Adrenal gland (tissue), 12 donors: ENCODE data around the gene CLMP. TPM values are rescaled to one million over a fixed set of nuclear protein-coding genes. Genes with fewer than 3 reads are reported as not detected.

ENCODE experiments used
- DNase-seq, 7 donors: peaks; one replicate each; pipeline ENCODE4 v3.0.0-alpha.2; 2019 to 2020
- H3K27ac ChIP-seq, 5 donors: fragments of 200-600 bp; sonication (generic) in 4 of 5; 1 replicate in 3 of 5; 2 replicates in 2 of 5; pipeline versions ENCODE4 v1.5.1 to v1.8.0; 2016 to 2020; ENCODE audit warnings: mild to moderate bottlenecking in 1 of 5
- H3K27me3 ChIP-seq: fragments of 200-600 bp; 2 replicates; pipeline ENCODE4 v1.8.0; 2021
- H3K36me3 ChIP-seq, 2 donors: fragments of 200-600 bp; replicated peaks in 1 of 2; 1 replicate in 1 of 2; 2 replicates in 1 of 2; pipeline versions ENCODE4 v1.5.1 to v1.8.0; 2018 to 2022
- H3K4me1 ChIP-seq, 2 donors: fragments of 200-600 bp; replicated peaks in 1 of 2; 1 replicate in 1 of 2; 2 replicates in 1 of 2; pipeline versions ENCODE4 v1.5.1 to v1.8.0; 2018 to 2021
- H3K4me3 ChIP-seq, 4 donors: fragments of 200-600 bp; sonication (generic) in 3 of 4; one replicate each; pipeline ENCODE4 v1.5.1; 2016 to 2018
- H3K9me3 ChIP-seq, 3 donors: fragments of 200-600 bp; sonication (generic) in 1 of 3; replicated peaks in 1 of 3; 1 replicate in 2 of 3; 2 replicates in 1 of 3; pipeline versions ENCODE4 v1.5.1 to v1.8.0; 2016 to 2021
- CTCF ChIP-seq, 6 experiments: fragments of 450-650 bp in 4 of 6; fragments of 200-600 bp in 2 of 6; sonication (generic) in 1 of 6; IDR thresholded peaks; 1 replicate in 5 of 6; 2 replicates in 1 of 6; pipeline versions ENCODE4 v1.5.1 to v1.8.0; 2016 to 2021; ENCODE audit warnings: antibody characterized with exemption in 6 of 6, mild to moderate bottlenecking in 2 of 6, moderate library complexity in 1 of 6
- POLR2A ChIP-seq, 2 donors: fragments of 450-650 bp; IDR thresholded peaks; one replicate each; pipeline ENCODE4 v1.6.1; 2017; ENCODE audit warnings: antibody characterized with exemption in 2 of 2, mild to moderate bottlenecking in 2 of 2, moderate library complexity in 1 of 2
- WGBS, 4 donors: extraction: QIAGEN DNeasy Blood & Tissue Kit in 2 of 4; methylation state at CpG; one replicate each; pipeline versions ENCODE4 v1.1.5 to v1.1.7; 2013 to 2017; 5-methylcytosine and 5-hydroxymethylcytosine counted together
- intact Hi-C, 2 donors: fragments of 100-400 bp; cut with DNase I; formaldehyde crosslinking; loops; one replicate each; pipeline versions ENCODE4 v1.14.1 to v1.15.0; 2022 to 2023
- polyA plus RNA-seq, 3 donors: library from polyadenylated mRNA; stranded (reverse); fragments of 200-250 nt in 2 of 3; fragments of 350-450 nt in 1 of 3; fragmentation: Illumina TruSeq in 1 of 3; extraction: RNeasy Lipid Tissue Mini Kit (QIAGEN cat#74804) in 1 of 3; gene quantifications; one replicate each; pipeline ENCODE4 v1.2.3, GENCODE V29; 2013 to 2014
- total RNA-seq, 9 donors: library from RNA; depleted of rRNA in 4 of 9; stranded (reverse); fragments of >200 nt in 4 of 9; fragments of 120-200 nt in 1 of 9; fragmentation: NEBNext Ultra II Directional in 1 of 9; extraction: Animal tissue kit (Norgen Biotek cat#: 25700) in 1 of 9; gene quantifications; one replicate each; pipeline versions ENCODE4 v1.1.0 to v1.2.4, GENCODE V29; 2013 to 2023
- donor health status: healthy with polysubstance abuse.
- donor health status: Bipolar disorder and iron deficiency.
- donor health status: DM: yes; HTN: yes; CAD: no.
- donor health status: DM: no; HTN: no; CAD: no.
- donor health status: DM: no; HTN: no; CAD: no.
- donor health status: DM: yes; HTN: yes; CAD: no.

Gene CLMP
- total and polyA plus RNA-seq, 12 donors = 3.8 to 36.6 (median 19.8) TPM

- no peak for DNase-seq
- TF ChIP-seq POLR2A (IDR thresholded peaks at IDR 0.05) (no peak), CTCF (IDR thresholded peaks at IDR 0.05) (no peak)
- Histone ChIP-seq H3K4me1 (no peaks in the 10 kb centered on the region), H3K27ac (no peak overlapping the region), H3K27me3 (no peaks in the 10 kb centered on the region), H3K36me3 (no peaks in the 10 kb centered on the region), H3K4me3 (no peak overlapping the region), H3K9me3 (no peaks in the 10 kb centered on the region)
- intact Hi-C loops = no loop called here
- WGBS, 4 donors = 75 to 90% (median 84%) methylated on average over 2 of the region's 2 CpGs
Observed at GRCh38 chr11:123151796-123152195, 43.3 kb downstream of the CLMP start.

GRCh38 chr11:123151366-123151765 is 43.7 kb downstream of the CLMP start:
- no peaks in the 10 kb centered on the region for H3K27me3 ChIP-seq
- no peak for DNase-seq
- WGBS, 4 donors = 89 to 95% (median 92%) methylated on average over 3 of the region's 3 CpGs
- no peaks in the 10 kb centered on the region for H3K36me3 ChIP-seq
- H3K4me1 ChIP-seq = no peaks in the 10 kb centered on the region
- TF ChIP-seq POLR2A (IDR thresholded peaks at IDR 0.05) = no peak
- no peak for TF ChIP-seq CTCF (IDR thresholded peaks at IDR 0.05)
- intact Hi-C loops = no loop called here
- H3K9me3 ChIP-seq = no peaks in the 10 kb centered on the region
- no peak overlapping the region for H3K4me3 ChIP-seq
- H3K27ac ChIP-seq = no peak overlapping the region

DNA sequence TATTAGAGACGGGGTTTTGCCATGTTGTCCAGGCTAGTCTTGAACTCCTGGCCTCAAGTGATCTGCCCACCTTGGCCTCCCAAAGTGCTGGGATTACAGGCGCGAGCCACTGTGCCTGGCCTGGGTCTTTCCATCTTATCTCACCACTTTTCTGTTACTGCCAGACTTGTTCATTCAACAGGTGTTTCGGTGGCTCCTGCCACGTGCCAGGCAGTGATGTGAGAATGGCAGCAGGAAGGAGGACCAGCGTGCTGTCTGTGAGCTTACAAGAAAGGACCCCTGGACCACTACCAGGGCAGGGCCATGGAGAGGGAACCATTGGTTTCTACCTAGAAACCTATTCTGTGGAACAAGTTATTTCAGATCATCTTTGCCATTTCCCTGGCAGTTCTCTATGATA is 44.2 kb downstream of the CLMP start:
- Histone ChIP-seq H3K4me3 (no peak overlapping the region), H3K4me1 (peaks cover 0 to 3% of the 10 kb centered on the region in 2 donors), H3K9me3 (no peaks in the 10 kb centered on the region), H3K27me3 (no peaks in the 10 kb centered on the region), H3K27ac (no peak overlapping the region), H3K36me3 (no peaks in the 10 kb centered on the region)
- TF ChIP-seq CTCF (IDR thresholded peaks at IDR 0.05) = no peak
- TF ChIP-seq POLR2A (IDR thresholded peaks at IDR 0.05) = no peak
- intact Hi-C loops = no loop called here
- 97 to 100% (median 99%) methylated on average over 4 to 6 of the region's 6 CpGs for WGBS, 4 donors
- DNase-seq = no peak

DNA sequence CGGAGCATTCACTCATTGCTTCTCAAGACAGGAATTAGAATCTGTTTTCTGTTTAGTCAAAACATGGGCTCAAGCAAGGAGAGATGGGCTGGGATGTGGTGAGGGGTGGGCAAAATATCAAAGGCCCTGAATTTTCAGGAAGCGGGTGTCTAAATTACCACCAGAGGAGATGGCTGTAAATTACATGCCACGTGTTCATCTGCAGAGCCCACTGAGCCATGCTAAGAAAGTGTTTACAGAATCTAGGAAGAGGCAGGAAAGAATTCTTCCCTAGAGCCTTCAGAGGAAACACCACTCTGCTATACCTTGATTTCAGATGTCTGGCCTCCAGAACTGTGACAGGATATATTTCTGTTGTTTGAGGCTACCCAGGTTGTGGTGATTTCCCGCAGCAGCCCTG is 46.1 kb downstream of the CLMP start:
- Histone ChIP-seq H3K27ac (no peak overlapping the region), H3K4me3 (no peak overlapping the region), H3K36me3 (no peaks in the 10 kb centered on the region), H3K9me3 (no peaks in the 10 kb centered on the region), H3K4me1 (peaks cover 7 to 13% of the 10 kb centered on the region in 2 donors), H3K27me3 (no peaks in the 10 kb centered on the region)
- intact Hi-C loops = no loop called here
- DNase-seq = no peak
- TF ChIP-seq POLR2A (IDR thresholded peaks at IDR 0.05) (no peak), CTCF (IDR thresholded peaks at IDR 0.05) (no peak)
- WGBS, 4 donors = 88 to 91% (median 89%) methylated on average over 4 of the region's 4 CpGs
